Fibroblast of upper back skin (primary cell): ENCODE results near the gene KRT82.
"Not testable (repeated sequence)": the region's sequence is repeated elsewhere in the genome, so short reads cannot be mapped to it uniquely, and the experiment has no call there.

Experiments used
- DNase-seq: peaks from one replicate; pipeline ENCODE4 v3.0.0-alpha.2; 2013

Gene KRT82

DNA sequence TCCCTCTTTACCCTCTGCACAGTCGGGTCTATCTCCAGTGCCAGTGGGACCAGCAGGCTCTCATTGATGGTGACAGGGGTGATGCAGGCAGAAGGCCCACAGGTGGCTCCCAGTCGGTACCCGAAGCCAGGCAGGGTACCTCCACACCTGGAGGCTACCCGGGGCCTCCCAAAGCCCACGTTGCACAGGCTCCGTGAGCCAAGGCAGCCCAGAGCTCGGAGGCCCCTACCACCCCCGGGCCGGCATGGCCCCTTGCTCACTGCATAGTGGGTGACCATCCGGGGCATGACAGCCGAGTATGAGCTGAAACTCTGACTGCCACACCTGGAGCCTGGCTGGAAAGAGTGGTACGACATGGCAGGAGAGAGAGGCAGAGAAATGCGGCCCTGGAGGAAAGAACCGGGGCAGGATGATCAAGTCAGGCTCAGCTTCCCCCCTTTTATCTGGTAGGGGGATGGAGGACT is at the start of gene KRT82:
Gene KRT82, minus strand, starts transcription at position 414 of the 464 bp plus-strand sequence. Its CDS starts 58 bp downstream, at position 356.
- no peak for DNase-seq

DNA sequence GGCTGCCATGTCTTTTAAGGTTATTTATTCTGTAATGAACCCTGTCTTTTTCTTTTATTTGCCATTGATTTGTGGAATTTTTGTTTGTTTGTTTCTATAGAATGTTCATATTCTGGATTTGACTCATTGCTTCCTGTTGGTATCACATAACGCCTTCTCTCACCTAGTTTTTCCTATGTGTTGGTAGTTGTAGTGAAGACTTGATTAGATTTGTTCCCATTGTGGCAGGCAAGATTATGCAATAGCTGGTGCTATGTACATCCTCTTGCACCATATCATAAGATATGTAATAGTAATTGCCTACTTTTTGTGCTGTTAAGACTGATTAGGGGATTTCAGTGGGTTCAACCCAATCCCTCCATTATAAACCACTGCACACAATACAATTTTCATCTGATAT is 49.7 kb upstream of the KRT82 start:
- DNase-seq = no peak

- no peak for DNase-seq
Measured at GRCh38 chr12:52454411-52455201, 48.5 kb upstream of the KRT82 start.

- DNase-seq = no peak
Measured at GRCh38 chr12:52452101-52452500, 46.0 kb upstream of the KRT82 start, which contains the start of gene KRT6B. Gene KRT6B (minus strand): TSS chr12:52452146. CDS start chr12:52452078, 68 bp downstream.

DNA sequence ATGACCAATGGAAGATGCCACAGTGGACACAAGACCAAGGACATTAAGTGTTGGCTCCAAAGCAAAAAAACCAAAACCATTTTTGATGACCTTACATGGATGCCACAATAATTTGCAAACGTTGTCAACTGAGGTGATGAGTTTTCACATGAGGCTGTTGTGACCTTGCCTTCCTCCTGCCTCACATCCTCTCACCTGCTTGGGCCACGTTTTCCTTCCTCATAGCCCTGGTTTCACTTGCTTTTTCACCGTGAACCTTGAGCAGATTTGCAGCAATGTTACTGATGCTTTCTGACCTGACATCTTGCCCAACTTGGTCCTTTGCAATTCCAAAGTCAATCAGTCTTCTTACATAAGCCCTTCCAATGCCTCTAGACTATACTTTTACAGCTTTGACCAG is 42.1 kb upstream of the KRT82 start:
- no peak for DNase-seq

DNA sequence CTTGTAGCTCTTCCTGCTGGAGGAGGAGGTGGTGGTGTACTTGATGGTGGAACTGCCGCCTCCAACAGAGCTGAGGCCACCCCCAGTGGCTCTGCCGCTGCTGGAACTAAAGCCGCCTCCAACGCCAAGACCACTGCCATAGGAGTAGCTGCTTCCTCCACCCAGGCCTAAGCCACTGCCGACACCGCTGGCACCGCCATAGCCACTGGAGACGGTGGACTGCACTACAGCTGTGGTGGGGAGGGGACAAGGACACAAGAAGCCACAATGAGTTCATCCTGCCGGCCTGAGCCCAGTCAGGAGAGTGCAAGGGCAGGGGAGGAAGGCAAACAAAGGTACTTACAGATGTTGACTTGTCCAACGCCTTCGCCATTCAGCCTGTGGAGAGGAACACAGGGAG is 41.1 kb upstream of the KRT82 start:
- DNase-seq = not testable (repeated sequence)

DNA sequence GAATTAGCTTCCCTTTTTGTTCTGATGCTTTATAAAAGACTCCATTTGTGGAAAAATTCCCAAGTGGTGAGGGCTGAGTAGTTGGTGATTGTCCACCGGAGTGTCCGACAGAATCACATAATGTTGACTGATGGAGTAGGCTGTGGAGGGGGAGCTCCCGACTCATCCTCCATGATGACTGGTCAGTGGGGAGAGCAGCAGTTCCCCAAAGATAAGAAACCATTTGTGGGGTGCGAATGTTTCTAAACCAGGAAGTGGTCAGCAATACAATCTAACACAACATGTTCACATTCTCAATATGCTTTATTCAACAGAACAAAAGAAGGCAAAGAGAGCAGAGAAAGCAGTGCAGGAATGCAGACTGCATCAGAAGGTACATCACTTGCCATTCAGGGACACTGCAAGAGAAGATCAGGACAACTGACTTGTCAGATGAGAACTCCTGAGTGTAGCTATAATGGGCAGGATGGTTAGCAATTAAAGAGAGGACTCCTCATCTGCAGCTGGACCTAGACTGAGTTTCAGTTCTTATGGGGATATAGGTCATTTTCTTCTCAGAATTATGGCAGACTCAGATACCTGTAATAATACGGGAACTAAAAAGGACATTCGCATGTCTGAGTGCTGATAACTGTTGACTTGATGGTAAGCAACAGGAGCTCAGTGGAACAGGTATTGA is 40.4 kb upstream of the KRT82 start:
- no peak for DNase-seq

DNA sequence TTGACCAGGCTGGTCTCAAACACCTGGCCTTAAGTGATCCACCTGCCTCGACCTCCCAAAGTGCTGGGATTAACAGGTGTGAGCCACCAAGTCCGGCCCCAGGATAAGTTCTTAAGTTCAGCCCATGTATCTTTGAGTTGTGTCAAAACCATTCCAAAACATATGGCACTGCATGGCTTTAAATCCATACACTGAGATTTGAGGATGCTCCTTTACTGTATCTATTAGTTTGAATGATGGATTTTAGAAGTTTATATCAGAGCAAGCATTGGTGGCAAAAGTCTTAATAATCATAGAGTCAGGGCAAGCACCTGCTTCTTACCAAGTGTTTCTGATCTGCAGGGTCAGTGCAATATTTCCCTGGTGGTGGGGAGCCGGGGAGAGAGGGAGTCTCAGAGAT is 39.7 kb upstream of the KRT82 start:
- no peak for DNase-seq

GRCh38 chr12:52444647-52445595 is 38.8 kb upstream of the KRT82 start:
- DNase-seq = no peak

GRCh38 chr12:52443966-52444365 is 37.8 kb upstream of the KRT82 start:
- DNase-seq = no peak

GRCh38 chr12:52442600-52443061 is 36.5 kb upstream of the KRT82 start:
- DNase-seq = peak; percentile 94

GRCh38 chr12:52441320-52441911 is 35.3 kb upstream of the KRT82 start:
- DNase-seq = peak; percentile 48

- DNase-seq = peak; percentile 72
Measured at GRCh38 chr12:52440821-52441319, 34.7 kb upstream of the KRT82 start.

GRCh38 chr12:52439845-52440244 is 33.7 kb upstream of the KRT82 start:
- DNase-seq = no peak

DNA sequence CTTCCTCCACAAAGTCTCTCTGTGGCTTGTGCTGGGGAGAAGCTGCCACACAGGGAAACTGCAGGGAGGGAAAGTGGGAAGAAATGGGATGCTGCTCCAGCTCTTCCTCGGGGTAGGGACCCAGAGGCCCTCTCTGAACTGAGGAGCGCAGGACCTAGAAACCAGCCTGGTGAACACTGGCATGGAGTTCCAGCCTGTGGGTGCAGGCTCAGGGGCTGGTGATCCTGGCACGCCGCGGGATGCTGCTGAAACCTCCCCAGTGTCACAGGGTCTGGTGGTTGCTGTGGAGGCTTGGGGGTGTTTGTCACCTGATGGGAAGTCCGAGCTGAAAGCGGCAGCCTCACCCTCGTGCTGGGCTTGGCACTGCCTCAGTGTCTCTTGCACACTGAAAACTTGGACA is 33.3 kb upstream of the KRT82 start:
- DNase-seq = no peak

GRCh38 chr12:52438305-52439301 is 32.5 kb upstream of the KRT82 start:
- no peak for DNase-seq

- no peak for DNase-seq
Measured at GRCh38 chr12:52437508-52437907, 31.4 kb upstream of the KRT82 start.

- no peak for DNase-seq
Measured at GRCh38 chr12:52436828-52437474, 30.8 kb upstream of the KRT82 start.

GRCh38 chr12:52436000-52436827 is 30.1 kb upstream of the KRT82 start:
- DNase-seq = peak; percentile 73

DNA sequence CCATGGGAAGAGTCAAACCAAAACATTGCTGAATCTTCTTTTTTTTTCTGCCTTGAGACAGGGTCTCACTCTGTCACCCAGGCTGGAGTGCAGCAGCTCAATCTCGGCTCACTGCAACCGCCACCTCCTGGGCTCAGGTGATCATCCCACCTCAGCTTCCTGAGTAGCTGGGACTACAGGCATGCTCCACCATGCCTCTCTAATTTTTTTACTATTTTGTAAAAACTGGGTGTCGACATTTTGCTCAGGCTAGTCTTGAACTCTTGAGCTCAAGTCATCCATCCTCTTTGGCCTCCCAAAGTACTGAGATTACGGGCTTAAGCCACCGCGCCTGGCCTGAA is 29.5 kb upstream of the KRT82 start:
- no peak for DNase-seq
